Left lung (tissue), 10 donors: ENCODE data around the gene LDLRAD2. TPM values are rescaled to one million over a fixed set of nuclear protein-coding genes. Genes with fewer than 3 reads are reported as not detected.

Experiments
- ATAC-seq: fragments of 200-7000 bp; cut with Tn5 transposase; one replicate; pipeline ENCODE4 v1.9.1; 2020; ENCODE audit warnings: moderate library complexity
- DNase-seq, 4 donors: peaks; one replicate each; pipeline ENCODE4 v3.0.0-alpha.2; 2013 to 2020
- H3K27ac ChIP-seq, 2 donors: fragments of 200-600 bp; sonication (generic) in 1 of 2; one replicate each; pipeline versions ENCODE4 v1.5.0 to v1.8.0; 2020 to 2021
- H3K27me3 ChIP-seq, 2 donors: fragments of 200-600 bp; sonication (generic) in 1 of 2; one replicate each; pipeline versions ENCODE4 v1.5.0 to v1.8.0; 2020 to 2021
- H3K36me3 ChIP-seq, 2 donors: fragments of 200-600 bp; sonication (generic) in 1 of 2; one replicate each; pipeline versions ENCODE4 v1.5.0 to v1.8.0; 2020 to 2021
- H3K4me1 ChIP-seq, 2 donors: fragments of 200-600 bp; one replicate each; pipeline ENCODE4 v1.8.0; 2021
- H3K4me3 ChIP-seq, 2 donors: fragments of 200-600 bp; sonication (generic) in 1 of 2; one replicate each; pipeline versions ENCODE4 v1.5.0 to v1.8.0; 2020 to 2021; ENCODE audit warnings: mild to moderate bottlenecking in 1 of 2
- H3K9me3 ChIP-seq, 2 donors: fragments of 200-600 bp; sonication (generic) in 1 of 2; one replicate each; pipeline versions ENCODE4 v1.5.0 to v1.8.0; 2020 to 2021
- intact Hi-C, 2 donors: fragments of 100-400 bp; cut with DNase I; formaldehyde crosslinking; loops; one replicate each; pipeline versions ENCODE4 v1.11.2 to v1.14.2; 2022
- polyA plus RNA-seq, 6 donors: library from polyadenylated mRNA; unstranded; fragments of 120-200 nt; gene quantifications; one replicate each; pipeline ENCODE4 v1.2.1, GENCODE V29; 2013; ENCODE audit not compliant: insufficient read length in 6 of 6
- total RNA-seq, 2 donors: library from RNA; stranded (reverse); fragmentation: NEBNext Ultra II Directional; extraction: Animal tissue kit (Norgen Biotek cat#: 25700); gene quantifications; one replicate each; pipeline ENCODE4 v1.2.1, GENCODE V29; 2021
- TF ChIP-seq, protein P1 (sequence below), 2 donors: fragments of 200-600 bp; sonication (generic) in 1 of 2; IDR thresholded peaks; one replicate each; pipeline versions ENCODE4 v1.5.0 to v1.8.0; 2021; ENCODE audit warnings: antibody characterized with exemption in 2 of 2
- donor health status: DM: no; HTN: yes; CAD: no.
- donor health status: DM: no; HTN: no; CAD: no.

Gene LDLRAD2
- total and polyA plus RNA-seq, 8 donors = 0.10 to 5.9 (median 5.1) TPM

DNA sequence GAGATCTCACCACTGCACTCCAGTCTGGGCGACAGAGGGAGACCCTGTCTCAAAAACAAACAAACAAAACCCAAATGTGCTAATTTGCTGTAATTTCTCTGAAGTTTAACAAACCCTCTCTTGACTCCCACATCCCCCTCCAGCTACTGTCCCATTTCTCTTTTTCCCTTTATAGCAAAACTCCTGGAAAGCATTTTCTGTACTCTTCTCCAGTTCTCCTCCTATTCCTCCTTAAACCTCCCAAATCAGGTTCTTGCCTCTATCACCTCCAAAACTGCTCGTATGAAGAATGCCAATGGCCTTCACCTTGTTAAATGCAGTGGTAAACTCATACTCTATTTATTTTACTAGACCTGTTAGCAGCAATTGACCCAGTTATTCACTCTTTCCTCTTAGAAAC, 25.4 kb upstream of the LDLRAD2 start:
- Histone ChIP-seq H3K27me3 (no peaks in the 10 kb centered on the region), H3K27ac (no peak overlapping the region), H3K9me3 (no peaks in the 10 kb centered on the region), H3K36me3 (no peaks in the 10 kb centered on the region), H3K4me1 (peaks cover 0 to 16% of the 10 kb centered on the region in 2 donors), H3K4me3 (no peak overlapping the region)
- no peak for DNase-seq
- no peak for ATAC-seq
- TF ChIP-seq, protein P1, sequence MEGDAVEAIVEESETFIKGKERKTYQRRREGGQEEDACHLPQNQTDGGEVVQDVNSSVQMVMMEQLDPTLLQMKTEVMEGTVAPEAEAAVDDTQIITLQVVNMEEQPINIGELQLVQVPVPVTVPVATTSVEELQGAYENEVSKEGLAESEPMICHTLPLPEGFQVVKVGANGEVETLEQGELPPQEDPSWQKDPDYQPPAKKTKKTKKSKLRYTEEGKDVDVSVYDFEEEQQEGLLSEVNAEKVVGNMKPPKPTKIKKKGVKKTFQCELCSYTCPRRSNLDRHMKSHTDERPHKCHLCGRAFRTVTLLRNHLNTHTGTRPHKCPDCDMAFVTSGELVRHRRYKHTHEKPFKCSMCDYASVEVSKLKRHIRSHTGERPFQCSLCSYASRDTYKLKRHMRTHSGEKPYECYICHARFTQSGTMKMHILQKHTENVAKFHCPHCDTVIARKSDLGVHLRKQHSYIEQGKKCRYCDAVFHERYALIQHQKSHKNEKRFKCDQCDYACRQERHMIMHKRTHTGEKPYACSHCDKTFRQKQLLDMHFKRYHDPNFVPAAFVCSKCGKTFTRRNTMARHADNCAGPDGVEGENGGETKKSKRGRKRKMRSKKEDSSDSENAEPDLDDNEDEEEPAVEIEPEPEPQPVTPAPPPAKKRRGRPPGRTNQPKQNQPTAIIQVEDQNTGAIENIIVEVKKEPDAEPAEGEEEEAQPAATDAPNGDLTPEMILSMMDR (IDR thresholded peaks at IDR 0.05) = no peak
- intact Hi-C loops = no loop called here

DNA sequence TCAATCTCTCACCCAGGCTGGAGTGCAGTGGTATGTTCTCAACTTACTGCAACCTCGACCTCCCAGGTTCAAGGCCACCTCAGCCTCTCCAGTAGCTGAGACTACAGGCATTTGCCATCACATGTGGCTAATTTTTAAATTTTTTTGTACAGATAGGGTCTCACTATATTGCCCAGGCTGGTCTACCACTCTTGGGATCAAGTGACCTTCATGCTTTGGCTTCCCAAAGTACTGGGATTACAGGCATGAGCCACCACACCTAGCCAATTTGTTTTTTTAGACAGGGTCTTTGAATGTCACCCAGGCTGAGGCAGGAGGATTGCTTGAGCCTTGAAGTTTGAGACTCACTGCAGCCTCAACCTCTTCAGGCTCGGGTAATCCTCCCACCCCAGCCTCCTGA, 19.0 kb upstream of the LDLRAD2 start:
- Histone ChIP-seq H3K36me3 (no peaks in the 10 kb centered on the region), H3K4me1 (peaks cover 0 to 5% of the 10 kb centered on the region in 2 donors), H3K9me3 (peaks cover 0 to 17% of the 10 kb centered on the region in 2 donors), H3K27ac (no peak overlapping the region), H3K4me3 (no peak overlapping the region), H3K27me3 (no peaks in the 10 kb centered on the region)
- ATAC-seq (no peak), DNase-seq (no peak)
- intact Hi-C loops = no loop called here
- TF ChIP-seq, protein P1 (IDR thresholded peaks at IDR 0.05) = no peak

DNA sequence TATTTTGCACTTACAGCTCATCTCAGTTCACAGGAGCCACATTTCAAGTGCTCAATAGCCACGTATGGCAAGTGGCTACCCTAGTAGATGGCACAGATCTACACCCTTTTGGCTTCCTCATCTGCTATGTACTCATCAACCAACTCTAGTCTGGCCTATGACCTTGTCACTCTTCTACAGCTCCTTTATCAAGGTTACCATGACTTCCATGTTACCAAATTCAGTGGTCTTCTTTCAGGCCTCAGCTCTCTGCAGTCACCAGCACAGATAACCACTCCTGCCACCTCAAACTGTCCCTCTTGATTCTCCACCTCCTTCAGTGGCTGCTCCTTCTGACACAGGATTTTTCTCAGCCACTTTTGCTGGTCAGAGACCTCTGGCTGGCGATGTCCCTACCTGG, 17.4 kb upstream of the LDLRAD2 start:
- no peak for DNase-seq
- intact Hi-C loops = no loop called here
- no peaks in the 10 kb centered on the region for H3K27me3 ChIP-seq

DNA sequence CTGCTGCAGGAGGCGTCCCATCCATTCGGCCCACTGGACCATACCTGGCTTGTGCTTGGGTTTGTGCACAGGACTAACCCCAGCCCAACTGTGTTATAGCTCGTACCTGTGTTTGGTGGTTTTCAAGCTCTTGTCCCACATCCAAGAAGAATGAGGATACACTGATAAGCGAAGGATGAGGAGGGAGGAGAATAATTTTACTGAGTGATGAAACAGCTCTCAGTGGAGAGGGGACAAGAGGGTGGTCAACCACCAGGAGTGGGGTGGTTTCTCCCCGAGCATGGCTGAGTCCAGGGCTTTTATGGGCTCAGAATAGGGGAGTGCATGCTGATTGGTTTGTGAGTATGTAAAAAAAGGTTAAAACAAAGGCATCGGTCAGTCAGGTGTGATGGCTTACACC, 17.0 kb upstream of the LDLRAD2 start:
- Histone ChIP-seq H3K9me3 (peaks cover 0 to 17% of the 10 kb centered on the region in 2 donors), H3K36me3 (no peaks in the 10 kb centered on the region), H3K27ac (no peak overlapping the region), H3K4me1 (no peaks in the 10 kb centered on the region), H3K4me3 (no peak overlapping the region), H3K27me3 (no peaks in the 10 kb centered on the region)
- TF ChIP-seq, protein P1 (IDR thresholded peaks at IDR 0.05) = no peak
- intact Hi-C loops = no loop called here
- no peak for ATAC-seq
- no peak for DNase-seq

More for the DNA sequence above, 17.4 kb upstream of the LDLRAD2 start:
- no peak for ATAC-seq
- H3K36me3 ChIP-seq = no peaks in the 10 kb centered on the region
- TF ChIP-seq, protein P1 (IDR thresholded peaks at IDR 0.05) = no peak
- H3K4me1 ChIP-seq = no peaks in the 10 kb centered on the region
- no peak overlapping the region for H3K27ac ChIP-seq
- H3K9me3 ChIP-seq = peaks cover 0 to 17% of the 10 kb centered on the region in 2 donors
- H3K4me3 ChIP-seq = no peak overlapping the region

DNA sequence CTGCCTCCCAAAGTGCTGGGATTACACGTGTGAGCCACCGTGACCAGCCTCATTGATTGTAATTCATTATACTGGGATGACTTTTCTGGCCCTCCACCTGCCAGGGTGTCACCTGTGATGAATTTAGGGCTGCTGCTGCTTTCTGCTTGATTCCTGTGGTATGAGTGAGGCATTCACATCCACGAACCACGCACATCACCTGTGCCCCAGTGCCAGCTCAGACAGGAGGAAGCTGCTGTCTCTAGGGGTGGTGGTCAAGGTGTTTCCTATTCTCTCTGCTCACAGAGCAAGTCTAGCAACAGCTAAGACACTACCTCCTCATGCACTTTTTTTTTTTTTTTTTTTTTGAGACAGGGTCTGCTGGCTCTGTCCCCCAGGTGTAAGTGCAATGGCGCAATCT, 12.3 kb upstream of the LDLRAD2 start:
- H3K4me1 ChIP-seq = no peaks in the 10 kb centered on the region
- DNase-seq = no peak
- ATAC-seq = no peak
- H3K27ac ChIP-seq = no peak overlapping the region
- intact Hi-C loops = no loop called here
- TF ChIP-seq, protein P1 (IDR thresholded peaks at IDR 0.05) = no peak
- no peaks in the 10 kb centered on the region for H3K27me3 ChIP-seq
- H3K36me3 ChIP-seq = no peaks in the 10 kb centered on the region
- H3K9me3 ChIP-seq = peaks cover 0 to 12% of the 10 kb centered on the region in 2 donors
- H3K4me3 ChIP-seq = no peak overlapping the region
